Chondrocyte (in vitro differentiated cells): ENCODE results near the gene RPSA. TPM values are rescaled to one million over a fixed set of nuclear protein-coding genes. Genes with fewer than 3 reads are reported as not detected.
A peak's percentile ranks its signal among the peaks of the same experiment; 100 is the strongest.

Experiments
- DNase-seq: peaks from one replicate; pipeline ENCODE4 v3.0.0; 2021; ENCODE audit warnings: mixed read lengths, low spot score
- H3K27ac Mint-ChIP-seq: one replicate; pipeline ENCODE4 v1.8.0; 2021; ENCODE audit warnings: mild to moderate bottlenecking, moderate library complexity, mixed read lengths; ENCODE audit not compliant: unreplicated experiment
- H3K27me3 Mint-ChIP-seq: 2 replicates; pipeline ENCODE4 v1.8.0; 2021; ENCODE audit warnings: low read depth, mixed read lengths
- H3K36me3 Mint-ChIP-seq: 2 replicates; pipeline ENCODE4 v1.8.0; 2021; ENCODE audit warnings: low read depth, mixed read lengths
- H3K4me1 Mint-ChIP-seq: 2 replicates; pipeline ENCODE4 v1.8.0; 2021; ENCODE audit warnings: low read depth, mild to moderate bottlenecking, mixed read lengths
- H3K4me3 Mint-ChIP-seq: one replicate; pipeline ENCODE4 v1.8.0; 2021; ENCODE audit warnings: mild to moderate bottlenecking, moderate library complexity, mixed read lengths; ENCODE audit not compliant: unreplicated experiment
- H3K9me3 Mint-ChIP-seq: 2 replicates; pipeline ENCODE4 v1.8.0; 2021; ENCODE audit warnings: low read depth, mixed read lengths
- total RNA-seq: library from RNA; stranded (reverse); gene quantifications from 3 replicates; pipeline ENCODE4 v1.2.1, GENCODE V29; 2021
- TF ChIP-seq, protein P1 (sequence below): fragments of 200-600 bp; sonication (generic); IDR thresholded peaks from 2 replicates; pipeline ENCODE4 v1.5.0; 2021; ENCODE audit warnings: antibody characterized with exemption, mild to moderate bottlenecking, moderate library complexity

RPSA gene
- total RNA-seq, 1 donor from 2014 or later = 723 TPM

DNA sequence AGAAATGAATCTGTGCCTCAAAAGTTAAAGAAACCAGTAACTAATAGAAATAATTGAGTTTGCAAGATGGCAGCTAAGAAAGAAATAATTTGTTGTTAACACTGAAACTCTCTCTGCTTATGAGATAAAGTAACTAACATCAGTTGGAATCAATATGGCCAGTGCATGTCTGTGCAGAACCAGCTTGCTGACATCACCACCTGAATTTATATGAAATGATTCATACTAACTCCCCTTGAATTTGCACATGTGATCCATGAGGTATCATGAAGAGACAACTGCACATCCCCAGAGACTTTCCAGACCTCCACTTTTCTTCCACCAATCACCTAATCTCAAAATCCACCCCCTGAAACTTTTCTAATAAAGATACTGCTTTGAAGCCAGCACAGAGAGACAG lies 33.7 kb upstream of the RPSA start:
- no peak overlapping the region for H3K27ac Mint-ChIP-seq
- peaks cover 22% of the 10 kb centered on the region for H3K9me3 Mint-ChIP-seq
- no peak overlapping the region for H3K4me3 Mint-ChIP-seq
- H3K36me3 Mint-ChIP-seq = peaks cover 4% of the 10 kb centered on the region
- no peaks in the 10 kb centered on the region for H3K4me1 Mint-ChIP-seq
- no peak for DNase-seq
- H3K27me3 Mint-ChIP-seq = peaks cover 3% of the 10 kb centered on the region
- TF ChIP-seq, protein P1, sequence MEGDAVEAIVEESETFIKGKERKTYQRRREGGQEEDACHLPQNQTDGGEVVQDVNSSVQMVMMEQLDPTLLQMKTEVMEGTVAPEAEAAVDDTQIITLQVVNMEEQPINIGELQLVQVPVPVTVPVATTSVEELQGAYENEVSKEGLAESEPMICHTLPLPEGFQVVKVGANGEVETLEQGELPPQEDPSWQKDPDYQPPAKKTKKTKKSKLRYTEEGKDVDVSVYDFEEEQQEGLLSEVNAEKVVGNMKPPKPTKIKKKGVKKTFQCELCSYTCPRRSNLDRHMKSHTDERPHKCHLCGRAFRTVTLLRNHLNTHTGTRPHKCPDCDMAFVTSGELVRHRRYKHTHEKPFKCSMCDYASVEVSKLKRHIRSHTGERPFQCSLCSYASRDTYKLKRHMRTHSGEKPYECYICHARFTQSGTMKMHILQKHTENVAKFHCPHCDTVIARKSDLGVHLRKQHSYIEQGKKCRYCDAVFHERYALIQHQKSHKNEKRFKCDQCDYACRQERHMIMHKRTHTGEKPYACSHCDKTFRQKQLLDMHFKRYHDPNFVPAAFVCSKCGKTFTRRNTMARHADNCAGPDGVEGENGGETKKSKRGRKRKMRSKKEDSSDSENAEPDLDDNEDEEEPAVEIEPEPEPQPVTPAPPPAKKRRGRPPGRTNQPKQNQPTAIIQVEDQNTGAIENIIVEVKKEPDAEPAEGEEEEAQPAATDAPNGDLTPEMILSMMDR = no peak

GRCh38 chr3:39376959-39377634 lies 29.4 kb upstream of the RPSA start:
- DNase-seq = no peak
- H3K27ac Mint-ChIP-seq = no peak overlapping the region
- no peaks in the 10 kb centered on the region for H3K4me1 Mint-ChIP-seq
- H3K27me3 Mint-ChIP-seq = peaks cover 3% of the 10 kb centered on the region
- H3K36me3 Mint-ChIP-seq = no peaks in the 10 kb centered on the region
- TF ChIP-seq, protein P1 = no peak
- H3K9me3 Mint-ChIP-seq = no peaks in the 10 kb centered on the region
- H3K4me3 Mint-ChIP-seq = no peak overlapping the region

GRCh38 chr3:39378088-39378487 lies 28.4 kb upstream of the RPSA start:
- no peak for DNase-seq

DNA sequence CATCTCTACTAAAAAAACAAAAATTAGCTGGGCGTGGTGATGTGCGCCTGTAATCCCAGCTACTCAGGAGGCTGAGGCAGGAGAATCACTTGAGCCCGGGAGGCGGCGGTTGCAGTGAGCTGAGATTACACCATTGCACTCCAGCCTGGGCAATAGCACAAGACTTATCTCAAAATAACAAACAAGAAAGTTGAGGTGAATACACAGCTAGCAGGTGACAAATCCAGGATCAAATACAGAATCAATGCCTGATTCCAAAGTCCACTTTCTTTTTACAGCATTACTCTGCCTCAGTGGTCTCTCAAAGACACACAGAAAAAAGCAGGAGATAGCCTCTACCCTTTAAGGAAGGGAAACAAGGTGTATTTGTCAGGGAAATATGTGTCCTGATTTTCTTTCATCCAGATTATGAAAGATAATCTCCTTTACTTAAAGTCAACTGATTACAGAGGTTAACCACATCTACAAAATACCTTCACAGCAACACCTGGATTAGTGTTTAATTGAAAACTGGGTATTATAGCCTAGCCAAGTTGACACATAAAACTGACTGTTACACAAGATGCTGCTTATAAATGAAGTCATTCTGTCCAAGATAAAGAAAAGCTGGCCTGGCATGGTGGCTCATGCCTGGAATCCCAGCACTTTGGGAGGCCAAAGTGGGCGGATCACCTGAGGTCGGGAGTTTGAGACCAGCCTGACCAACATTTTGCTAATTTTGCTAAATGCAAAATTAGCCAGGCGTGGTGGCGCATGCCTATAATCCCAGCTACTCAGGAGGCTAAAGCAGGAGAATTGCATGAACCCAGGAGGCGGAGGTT lies 27.4 kb upstream of the RPSA start:
- no peak overlapping the region for H3K27ac Mint-ChIP-seq
- no peaks in the 10 kb centered on the region for H3K9me3 Mint-ChIP-seq
- no peak overlapping the region for H3K4me3 Mint-ChIP-seq
- H3K27me3 Mint-ChIP-seq = peaks cover 3% of the 10 kb centered on the region
- TF ChIP-seq, protein P1 = no peak
- H3K4me1 Mint-ChIP-seq = peaks cover 7% of the 10 kb centered on the region
- H3K36me3 Mint-ChIP-seq = no peaks in the 10 kb centered on the region
- DNase-seq = no peak

More at GRCh38 chr3:39378088-39378487, 28.4 kb upstream of the RPSA start:
- H3K27ac Mint-ChIP-seq = no peak overlapping the region
- no peaks in the 10 kb centered on the region for H3K36me3 Mint-ChIP-seq
- H3K4me3 Mint-ChIP-seq = no peak overlapping the region
- peaks cover 3% of the 10 kb centered on the region for H3K27me3 Mint-ChIP-seq
- TF ChIP-seq, protein P1 = peak; percentile 73
- no peaks in the 10 kb centered on the region for H3K9me3 Mint-ChIP-seq
- peaks cover 7% of the 10 kb centered on the region for H3K4me1 Mint-ChIP-seq

GRCh38 chr3:39379778-39380155 lies 26.8 kb upstream of the RPSA start:
- TF ChIP-seq, protein P1 = no peak
- Mint-ChIP-seq H3K4me3 (no peak overlapping the region), H3K27ac (no peak overlapping the region), H3K4me1 (peaks cover 13% of the 10 kb centered on the region), H3K9me3 (no peaks in the 10 kb centered on the region), H3K27me3 (peaks cover 3% of the 10 kb centered on the region), H3K36me3 (no peaks in the 10 kb centered on the region)
- no peak for DNase-seq
